OCI-LY1 (cell line): ENCODE data around the gene PTMS.

ENCODE experiments used
- H2AFZ ChIP-seq: fragments of 200-600 bp; sonication (generic), shearing (Covaris generic); 2 replicates; pipeline ENCODE4 v1.6.0; 2014; ENCODE audit warnings: antibody characterized with exemption, mild to moderate bottlenecking, low read length
- H3F3A ChIP-seq: fragments of 200-600 bp; sonication (generic), shearing (Covaris generic); 2 replicates; pipeline ENCODE4 v1.6.0; 2014; ENCODE audit warnings: mild to moderate bottlenecking, antibody characterized with exemption, low read length, moderate library complexity; ENCODE audit not compliant: insufficient read depth
- H3K27ac ChIP-seq: fragments of 200-600 bp; sonication (generic); 2 replicates; pipeline ENCODE4 v1.5.1; 2014; ENCODE audit warnings: low read length, mixed run types, mild to moderate bottlenecking, low read depth; ENCODE audit not compliant: poor library complexity, severe bottlenecking
- H3K27me3 ChIP-seq: fragments of 200-600 bp; sonication (generic); 2 replicates; pipeline ENCODE4 v1.6.0; 2014; ENCODE audit warnings: antibody characterized with exemption, mild to moderate bottlenecking, low read length, moderate library complexity; ENCODE audit not compliant: insufficient read depth
- H3K36me3 ChIP-seq: fragments of 200-600 bp; sonication (generic); 2 replicates; pipeline ENCODE4 v1.6.1; 2014; ENCODE audit warnings: mild to moderate bottlenecking, antibody characterized with exemption, low read length, moderate library complexity, mixed read lengths; ENCODE audit not compliant: insufficient read depth
- H3K4me1 ChIP-seq: fragments of 200-600 bp; sonication (generic); 2 replicates; pipeline ENCODE4 v1.5.1; 2014; ENCODE audit warnings: mild to moderate bottlenecking, low read length, moderate library complexity; ENCODE audit not compliant: insufficient read depth, severe bottlenecking
- H3K4me2 ChIP-seq: fragments of 200-600 bp; sonication (generic), shearing (Covaris generic); 2 replicates; pipeline ENCODE4 v1.6.1; 2014; ENCODE audit warnings: low read length
- H3K4me3 ChIP-seq: fragments of 200-600 bp; sonication (generic); 2 replicates; pipeline ENCODE4 v1.5.1; 2014; ENCODE audit warnings: low read length, low read depth, mild to moderate bottlenecking, mixed read lengths; ENCODE audit not compliant: poor library complexity, severe bottlenecking
- H3K79me2 ChIP-seq: fragments of 200-600 bp; shearing (Covaris generic); 2 replicates; pipeline ENCODE4 v1.6.1; 2016; ENCODE audit warnings: mixed run types, low read length, mixed read lengths; ENCODE audit not compliant: insufficient read depth
- H3K9ac ChIP-seq: fragments of 200-600 bp; sonication (generic), shearing (Covaris generic); 2 replicates; pipeline ENCODE4 v1.6.1; 2014; ENCODE audit warnings: mild to moderate bottlenecking, low read length, mixed read lengths
- H3K9me2 ChIP-seq: fragments of 200-600 bp; sonication (generic), shearing (Covaris generic); 2 replicates; pipeline ENCODE4 v1.6.1; 2014; ENCODE audit warnings: low read depth, mild to moderate bottlenecking, low read length, mixed read lengths
- H3K9me3 ChIP-seq: fragments of 200-600 bp; shearing (Covaris generic); 2 replicates; pipeline ENCODE4 v1.6.1; 2014; ENCODE audit warnings: low read length, mixed read lengths
- H4K20me1 ChIP-seq: fragments of 200-600 bp; sonication (generic), shearing (Covaris generic); 2 replicates; pipeline ENCODE4 v1.6.0; 2016; ENCODE audit warnings: mild to moderate bottlenecking, low read length; ENCODE audit not compliant: insufficient read depth
- EZH2 ChIP-seq: fragments of 200-600 bp; sonication (generic), shearing (Covaris generic); IDR thresholded peaks from 2 replicates; pipeline ENCODE4 v1.8.0; 2017; ENCODE audit warnings: borderline replicate concordance, mixed run types, mild to moderate bottlenecking, antibody characterized with exemption, low read length, moderate library complexity, mixed read lengths
- TF ChIP-seq, protein P1 (sequence below): fragments of 200-600 bp; sonication (generic), shearing (Covaris generic); IDR thresholded peaks from 2 replicates; pipeline ENCODE4 v1.5.1; 2017; ENCODE audit warnings: mild to moderate bottlenecking, antibody characterized with exemption, low read length, moderate library complexity, mixed read lengths

The PTMS gene

DNA sequence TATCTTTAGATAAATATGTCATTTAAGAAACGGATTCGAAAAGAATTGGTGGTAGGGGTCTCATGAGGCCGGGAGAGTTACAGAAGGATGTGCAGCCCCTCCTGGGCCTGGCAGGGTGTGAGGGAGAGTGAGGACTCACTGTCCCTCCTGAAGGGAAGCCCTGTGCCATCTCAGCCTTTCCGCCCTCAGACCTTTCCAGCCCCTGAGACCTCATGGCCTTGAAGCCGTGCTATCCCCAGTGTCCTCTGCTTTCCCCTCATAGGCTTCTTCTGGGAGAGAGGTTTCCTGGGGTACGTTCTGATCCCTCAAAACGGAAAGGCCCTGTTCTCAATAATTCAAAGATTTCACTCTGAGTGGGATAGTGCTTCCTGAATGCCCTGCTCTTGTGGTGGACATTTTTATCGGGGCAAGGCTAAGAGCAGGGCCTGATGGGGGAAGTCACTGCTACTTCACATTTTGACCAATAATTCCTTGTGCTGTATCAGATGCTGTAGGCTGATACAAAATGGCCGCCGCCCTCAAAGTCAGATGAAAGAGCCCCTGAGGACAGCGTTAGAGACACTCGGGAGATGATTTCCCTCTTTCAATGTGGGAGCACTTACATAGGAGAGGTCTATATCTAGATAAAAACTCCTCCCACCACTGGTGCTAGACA is 24.5 kb downstream of the PTMS start:
- no peak overlapping the region for H3K4me3 ChIP-seq
- H3K9me2 ChIP-seq, result no peaks in the 10 kb centered on the region
- no peaks in the 10 kb centered on the region for H4K20me1 ChIP-seq
- no peaks in the 10 kb centered on the region for H3K9me3 ChIP-seq
- H3K36me3 ChIP-seq, result no peaks in the 10 kb centered on the region
- H3F3A ChIP-seq, result no peaks in the 10 kb centered on the region
- no peak overlapping the region for H2AFZ ChIP-seq
- H3K9ac ChIP-seq, result no peak overlapping the region
- TF ChIP-seq, protein P1, sequence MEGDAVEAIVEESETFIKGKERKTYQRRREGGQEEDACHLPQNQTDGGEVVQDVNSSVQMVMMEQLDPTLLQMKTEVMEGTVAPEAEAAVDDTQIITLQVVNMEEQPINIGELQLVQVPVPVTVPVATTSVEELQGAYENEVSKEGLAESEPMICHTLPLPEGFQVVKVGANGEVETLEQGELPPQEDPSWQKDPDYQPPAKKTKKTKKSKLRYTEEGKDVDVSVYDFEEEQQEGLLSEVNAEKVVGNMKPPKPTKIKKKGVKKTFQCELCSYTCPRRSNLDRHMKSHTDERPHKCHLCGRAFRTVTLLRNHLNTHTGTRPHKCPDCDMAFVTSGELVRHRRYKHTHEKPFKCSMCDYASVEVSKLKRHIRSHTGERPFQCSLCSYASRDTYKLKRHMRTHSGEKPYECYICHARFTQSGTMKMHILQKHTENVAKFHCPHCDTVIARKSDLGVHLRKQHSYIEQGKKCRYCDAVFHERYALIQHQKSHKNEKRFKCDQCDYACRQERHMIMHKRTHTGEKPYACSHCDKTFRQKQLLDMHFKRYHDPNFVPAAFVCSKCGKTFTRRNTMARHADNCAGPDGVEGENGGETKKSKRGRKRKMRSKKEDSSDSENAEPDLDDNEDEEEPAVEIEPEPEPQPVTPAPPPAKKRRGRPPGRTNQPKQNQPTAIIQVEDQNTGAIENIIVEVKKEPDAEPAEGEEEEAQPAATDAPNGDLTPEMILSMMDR, result no peak
- TF ChIP-seq EZH2, result no peak
- H3K79me2 ChIP-seq, result no peaks in the 10 kb centered on the region
- H3K4me1 ChIP-seq, result no peaks in the 10 kb centered on the region
- no peak overlapping the region for H3K27ac ChIP-seq
- peaks cover 5% of the 10 kb centered on the region for H3K27me3 ChIP-seq
- no peak overlapping the region for H3K4me2 ChIP-seq

- no peaks in the 10 kb centered on the region for H3K79me2 ChIP-seq
- H3K36me3 ChIP-seq, result no peaks in the 10 kb centered on the region
- H3K9me2 ChIP-seq, result no peaks in the 10 kb centered on the region
- H3K9ac ChIP-seq, result no peak overlapping the region
- H3K4me3 ChIP-seq, result no peak overlapping the region
- no peak overlapping the region for H3K4me2 ChIP-seq
- H3K27me3 ChIP-seq, result peaks cover 12% of the 10 kb centered on the region
- no peak for TF ChIP-seq EZH2
- TF ChIP-seq, protein P1, result no peak
- no peaks in the 10 kb centered on the region for H4K20me1 ChIP-seq
- H3K4me1 ChIP-seq, result no peaks in the 10 kb centered on the region
- H2AFZ ChIP-seq, result no peak overlapping the region
- no peaks in the 10 kb centered on the region for H3K9me3 ChIP-seq
- no peak overlapping the region for H3K27ac ChIP-seq
- no peaks in the 10 kb centered on the region for H3F3A ChIP-seq
Observed at GRCh38 chr12:6791931-6792520, 25.9 kb downstream of the PTMS start.

DNA sequence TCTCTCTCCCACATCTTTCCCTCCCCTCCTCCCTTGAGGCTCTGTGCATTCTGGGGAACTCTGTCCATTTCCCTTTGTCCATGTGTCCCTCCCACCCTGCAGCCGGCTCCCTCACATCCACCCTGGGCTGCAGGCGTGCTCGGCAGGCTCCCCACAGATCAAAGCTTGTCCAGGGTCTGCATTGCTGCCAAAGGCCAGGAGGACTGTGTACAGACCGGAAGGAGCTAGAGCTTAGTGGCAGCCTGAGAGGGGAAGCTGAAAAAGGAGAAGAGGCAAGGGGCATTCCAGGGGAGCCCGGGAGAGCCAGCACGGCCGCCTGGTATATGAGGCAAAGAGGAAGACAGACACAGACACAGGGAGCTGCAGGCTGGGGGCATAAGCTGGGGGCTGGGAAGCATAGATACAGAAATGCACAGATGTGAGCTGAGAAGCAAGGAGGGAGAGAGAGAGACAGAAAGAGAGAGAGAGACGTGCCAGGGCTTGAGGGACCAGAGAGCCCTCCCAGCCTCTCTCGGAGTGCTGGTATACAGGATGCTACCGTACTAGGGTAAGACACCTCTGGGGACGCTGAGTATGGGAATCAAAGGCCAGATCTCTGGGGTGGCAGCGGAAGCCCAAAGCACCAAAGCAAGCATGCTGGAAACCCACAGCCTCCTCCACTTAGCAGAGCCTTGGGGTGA is 26.5 kb downstream of the PTMS start:
- Histone ChIP-seq H3F3A (no peaks in the 10 kb centered on the region), H3K9me3 (no peaks in the 10 kb centered on the region), H4K20me1 (no peaks in the 10 kb centered on the region), H3K9ac (no peak overlapping the region), H3K36me3 (no peaks in the 10 kb centered on the region), H3K4me1 (no peaks in the 10 kb centered on the region), H3K27me3 (peaks cover 12% of the 10 kb centered on the region), H3K4me2 (no peak overlapping the region), H3K9me2 (no peaks in the 10 kb centered on the region), H3K4me3 (no peak overlapping the region), H3K27ac (no peak overlapping the region), H3K79me2 (no peaks in the 10 kb centered on the region), H2AFZ (no peak overlapping the region)
- TF ChIP-seq, protein P1, result no peak
- TF ChIP-seq EZH2, result no peak
